HG02610 (cell line): ENCODE data around the gene ZMYND8.
"Not testable (repeated sequence)": the region's sequence is repeated elsewhere in the genome, so short reads cannot be mapped to it uniquely, and the experiment has no call there.

Experiments
- ATAC-seq: cut with Tn5 transposase; IDR thresholded peaks from one replicate; pipeline ENCODE4 v1.9.1; 2021; ENCODE audit warnings: mild to moderate bottlenecking, moderate library complexity; ENCODE audit not compliant: unreplicated experiment

ZMYND8 gene

DNA sequence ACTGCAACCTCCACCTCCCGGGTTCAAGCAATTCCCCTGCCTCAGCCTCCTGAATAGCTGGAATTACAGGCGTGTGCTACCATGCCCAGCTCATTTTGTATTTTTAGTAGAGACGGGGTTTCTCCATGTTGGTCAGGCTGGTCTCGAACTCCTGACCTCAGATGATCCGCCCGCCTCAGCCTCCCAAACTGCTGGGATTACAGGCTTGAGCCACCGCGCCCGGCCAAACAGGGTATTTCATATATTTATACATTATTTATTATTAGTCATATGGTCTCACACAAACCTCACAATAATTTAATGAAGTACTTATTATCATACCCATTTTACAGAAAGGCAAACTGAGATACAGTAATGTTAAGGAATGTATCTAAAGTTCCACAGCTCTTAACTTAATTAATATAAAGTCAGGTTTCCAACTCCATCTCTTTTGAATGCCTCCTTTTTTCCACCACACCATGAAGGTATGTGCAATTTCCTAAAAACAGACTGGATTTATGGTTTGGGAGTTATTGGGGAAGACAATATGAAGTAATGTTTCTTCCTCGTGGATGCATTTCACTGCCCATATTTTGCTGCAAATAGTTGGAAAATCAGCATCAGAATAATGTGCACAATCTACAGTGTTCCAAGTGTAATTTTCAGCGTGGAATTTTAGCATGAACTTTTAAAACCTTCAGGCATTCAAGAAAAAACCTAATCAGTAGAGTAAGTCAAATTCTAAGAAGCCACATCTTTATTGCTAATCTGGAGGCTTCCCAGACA lies 65.7 kb downstream of the ZMYND8 start:
- ATAC-seq = no peak

- no peak for ATAC-seq
Observed at GRCh38 chr20:47290008-47290407, 66.5 kb downstream of the ZMYND8 start.

- ATAC-seq = no peak
Observed at GRCh38 chr20:47289096-47289495, 67.4 kb downstream of the ZMYND8 start.

DNA sequence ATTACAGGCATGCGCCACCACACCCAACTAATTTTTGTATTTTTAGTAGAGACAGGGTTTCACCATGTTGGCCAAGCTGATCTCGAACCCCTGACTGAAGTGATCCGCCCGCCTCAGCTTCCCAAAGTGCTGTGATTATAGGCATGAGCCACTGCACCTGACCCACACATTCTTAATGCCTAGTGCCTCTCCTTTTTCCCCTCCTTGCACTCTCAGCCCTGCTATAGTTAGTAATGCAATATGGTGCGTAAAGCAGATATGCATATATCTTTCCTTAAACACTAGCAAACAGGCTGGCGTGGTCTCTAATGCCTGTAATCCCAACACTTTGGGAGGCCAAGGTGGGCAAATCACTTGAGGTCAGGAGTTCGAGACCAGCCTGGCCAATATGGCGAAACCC lies 68.0 kb downstream of the ZMYND8 start:
- ATAC-seq = not testable (repeated sequence)

- no peak for ATAC-seq
Observed at GRCh38 chr20:47287609-47288144, 68.8 kb downstream of the ZMYND8 start.

GRCh38 chr20:47286681-47287080 lies 69.8 kb downstream of the ZMYND8 start:
- no peak for ATAC-seq

DNA sequence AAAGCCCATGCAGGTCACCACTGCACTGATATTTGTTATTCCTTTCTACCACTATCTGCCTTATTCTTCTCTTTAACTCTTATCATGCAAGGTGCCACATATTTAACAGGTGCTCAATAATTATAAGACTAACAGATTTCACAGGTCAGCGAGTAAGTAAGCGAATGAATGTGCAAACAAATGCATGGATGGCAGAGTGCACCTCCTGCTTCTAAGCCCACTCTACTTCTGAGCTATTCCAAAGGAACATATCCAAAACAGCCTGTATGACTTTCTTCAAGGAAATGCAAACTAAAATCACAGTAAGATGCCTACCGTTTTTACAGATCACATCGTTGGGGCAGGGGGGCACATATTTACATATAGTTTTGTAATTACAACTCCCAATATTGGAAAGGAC lies 71.3 kb downstream of the ZMYND8 start:
- ATAC-seq = no peak

- no peak for ATAC-seq
Observed at GRCh38 chr20:47284373-47284772, 72.1 kb downstream of the ZMYND8 start.

- ATAC-seq = no peak
Observed at GRCh38 chr20:47283411-47283810, 73.1 kb downstream of the ZMYND8 start.

DNA sequence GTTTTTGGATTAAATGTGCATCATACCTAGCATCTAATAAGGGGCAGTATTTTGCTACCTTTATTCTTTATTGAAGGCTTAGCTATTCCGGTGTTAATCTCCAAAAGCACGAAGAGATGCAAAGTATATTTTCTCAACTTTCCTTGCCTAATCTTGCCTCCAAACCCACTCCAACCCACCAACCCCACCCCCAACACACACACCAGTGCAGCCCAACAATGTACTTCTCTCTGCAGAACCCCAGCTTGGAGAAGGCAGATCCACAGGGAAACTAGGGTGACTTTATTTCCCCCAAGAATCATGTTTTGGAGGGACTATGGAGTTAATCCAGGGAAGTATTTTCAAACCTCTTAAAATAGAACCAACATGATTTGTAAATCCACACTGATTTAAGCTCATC lies 73.6 kb downstream of the ZMYND8 start:
- ATAC-seq = no peak

DNA sequence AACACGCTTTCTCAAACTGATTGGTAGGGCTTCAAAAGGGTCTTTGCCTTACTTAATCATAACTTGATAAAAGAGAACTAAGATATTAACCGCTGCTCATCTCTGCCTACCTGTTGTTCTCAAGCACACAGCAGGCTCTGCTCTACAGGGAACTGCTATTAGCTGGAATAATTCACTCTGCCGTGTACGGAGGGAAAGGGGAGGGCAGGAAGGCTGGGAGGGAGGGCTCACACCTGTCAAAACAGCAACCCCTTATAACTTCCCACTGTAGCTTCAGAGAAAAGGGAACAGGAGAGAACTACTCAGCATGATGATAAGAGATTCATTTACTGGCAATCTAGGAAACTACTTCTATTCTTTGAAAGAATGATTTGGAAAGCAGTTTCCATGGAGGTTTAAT lies 75.1 kb downstream of the ZMYND8 start:
- no peak for ATAC-seq

DNA sequence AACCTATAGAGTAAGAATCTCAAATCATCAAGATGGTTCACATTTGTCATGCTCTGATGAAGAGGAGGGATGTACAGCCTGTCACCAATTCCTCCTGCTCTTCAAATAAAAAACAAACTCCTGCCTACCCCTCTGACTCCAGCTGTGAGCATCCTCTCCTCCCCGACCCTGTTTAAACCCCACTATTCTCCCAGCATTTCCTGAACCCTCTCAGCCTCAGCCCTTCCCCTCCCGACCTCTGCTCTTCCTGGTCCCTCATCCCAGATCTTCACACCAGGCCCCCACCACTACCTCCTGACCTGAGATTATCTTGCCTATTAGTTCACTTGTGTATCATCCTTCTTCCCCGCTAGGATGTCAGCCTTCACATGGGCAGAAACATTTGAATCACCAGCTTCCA lies 75.8 kb downstream of the ZMYND8 start:
- no peak for ATAC-seq

GRCh38 chr20:47280228-47280627 lies 76.3 kb downstream of the ZMYND8 start:
- no peak for ATAC-seq

GRCh38 chr20:47278907-47279348 lies 77.6 kb downstream of the ZMYND8 start:
- ATAC-seq = no peak

- not testable (repeated sequence) for ATAC-seq
Observed at GRCh38 chr20:47277535-47277872, 79.0 kb downstream of the ZMYND8 start.

GRCh38 chr20:47276851-47277534 lies 79.5 kb downstream of the ZMYND8 start:
- ATAC-seq = no peak

- ATAC-seq = no peak
Observed at GRCh38 chr20:47276251-47276650, 80.2 kb downstream of the ZMYND8 start.

DNA sequence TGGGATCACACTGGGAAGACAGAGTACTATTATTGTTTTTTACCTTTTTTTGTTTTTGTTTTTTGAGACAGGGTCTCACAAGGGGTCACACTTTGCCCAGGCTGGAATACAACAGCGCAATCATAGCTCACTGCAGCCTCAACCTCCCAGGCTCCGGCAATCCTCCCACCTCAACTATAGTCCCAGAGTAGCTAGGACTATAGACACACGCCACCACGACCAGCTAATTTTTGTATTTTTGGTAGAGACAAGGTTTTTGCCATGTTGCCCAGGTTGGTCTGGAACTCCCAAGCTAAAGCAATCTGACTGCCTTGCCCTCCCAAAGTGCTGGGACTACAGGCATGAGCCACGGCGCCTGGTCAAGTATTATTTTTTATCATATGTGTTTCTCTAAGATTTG lies 81.0 kb downstream of the ZMYND8 start:
- ATAC-seq = no peak

- peak; percentile 89 for ATAC-seq
Observed at GRCh38 chr20:47274401-47275108, 81.9 kb downstream of the ZMYND8 start.

DNA sequence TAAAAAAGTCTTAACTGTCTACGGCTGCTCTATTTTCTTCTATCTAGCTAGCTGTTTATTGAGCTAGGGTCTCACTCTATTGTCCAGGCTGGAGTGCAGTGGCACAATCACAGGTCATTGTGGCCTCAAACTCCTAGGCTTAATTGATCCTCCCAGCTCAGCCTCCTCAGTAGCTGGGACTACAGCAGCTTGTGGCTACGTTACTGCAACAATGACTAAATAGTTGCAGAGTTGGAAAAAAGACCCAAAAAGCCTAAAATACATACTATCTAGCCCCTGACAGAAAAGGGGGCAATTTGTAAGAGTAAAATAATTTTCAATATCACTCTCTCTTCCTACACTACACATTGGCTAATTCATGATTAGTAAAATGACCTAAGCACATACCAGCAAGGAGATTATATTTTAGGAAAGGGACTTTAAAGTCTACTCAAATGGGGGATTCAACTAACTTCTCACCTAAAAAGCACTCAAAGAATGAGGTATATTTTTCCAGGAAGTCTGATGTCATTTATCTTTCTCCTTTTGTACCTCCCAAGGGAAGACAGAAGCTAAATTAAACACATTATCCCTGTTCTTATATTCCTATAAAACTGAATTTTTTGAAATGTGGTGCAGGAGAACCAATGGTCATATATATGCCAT lies 82.8 kb downstream of the ZMYND8 start:
- ATAC-seq = no peak

GRCh38 chr20:47272893-47273590 lies 83.5 kb downstream of the ZMYND8 start:
- ATAC-seq = no peak
